Ammon's horn (tissue), 1 donor: ENCODE results near the gene NLRP7.
A peak's percentile ranks its signal among the peaks of the same experiment; 100 is the strongest.

ENCODE experiments used
- DNase-seq: peaks from one replicate; pipeline ENCODE4 v3.0.0-alpha.2; 2016; ENCODE audit warnings: low spot score

NLRP7 gene

GRCh38 chr19:54873990-54874389 lies 73.3 kb downstream of the NLRP7 start, which contains the start of gene FCAR:
TSS of gene FCAR (plus strand) at chr19:54874235. CDS start at chr19:54874290, 55 bp downstream.
- peak; percentile 9 for DNase-seq
